IPS-18a (cell line): Measurements from ENCODE around the gene DBH.
"Not testable (repeated sequence)": the region's sequence is repeated elsewhere in the genome, so short reads cannot be mapped to it uniquely, and the experiment has no call there.

ENCODE experiments used
- H3K27ac ChIP-seq: one replicate; pipeline ENCODE4 v1.5.1; 2013; ENCODE audit warnings: low read length
- H3K27me3 ChIP-seq: one replicate; pipeline ENCODE4 v1.6.1; 2013; ENCODE audit warnings: mild to moderate bottlenecking, low read length; ENCODE audit not compliant: control insufficient read depth, insufficient read depth
- H3K36me3 ChIP-seq: one replicate; pipeline ENCODE4 v1.6.1; 2013; ENCODE audit warnings: low read depth, low read length; ENCODE audit not compliant: control insufficient read depth
- H3K4me1 ChIP-seq: one replicate; pipeline ENCODE4 v1.6.1; 2013; ENCODE audit warnings: low read depth, low read length; ENCODE audit not compliant: control insufficient read depth
- H3K4me3 ChIP-seq: one replicate; pipeline ENCODE4 v1.5.1; 2013; ENCODE audit warnings: low read length
- H3K9ac ChIP-seq: one replicate; pipeline ENCODE4 v1.6.1; 2013; ENCODE audit warnings: mild to moderate bottlenecking, low read length, moderate library complexity
- H3K9me3 ChIP-seq: one replicate; pipeline ENCODE4 v1.6.1; 2013; ENCODE audit warnings: low read depth, low read length; ENCODE audit not compliant: control insufficient read depth

DBH gene

DNA sequence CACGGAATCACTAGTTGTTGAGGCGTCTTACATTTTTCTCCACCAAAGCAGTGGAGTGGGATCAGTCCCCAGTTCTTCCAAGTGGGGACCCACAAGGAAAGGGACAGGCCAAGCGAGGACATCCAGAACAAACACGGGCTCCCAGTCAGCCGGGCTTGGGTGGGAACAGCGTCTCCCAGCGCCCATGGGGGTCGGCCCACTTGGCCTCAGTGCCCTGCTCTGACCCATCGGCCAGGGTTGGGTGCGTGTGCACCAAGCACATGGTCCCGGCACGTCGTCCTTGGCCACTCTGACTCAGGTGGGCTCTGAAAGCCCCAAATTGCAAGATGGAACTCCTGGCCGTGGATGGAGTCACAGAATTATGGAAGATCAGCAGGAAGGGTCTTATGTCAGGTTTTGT, 37.9 kb downstream of the DBH start:
- Histone ChIP-seq H3K9me3 (no peaks in the 10 kb centered on the region), H3K9ac (no peak overlapping the region), H3K36me3 (no peaks in the 10 kb centered on the region), H3K4me3 (no peak overlapping the region), H3K27me3 (no peaks in the 10 kb centered on the region), H3K27ac (no peak overlapping the region), H3K4me1 (peaks cover 5% of the 10 kb centered on the region)

DNA sequence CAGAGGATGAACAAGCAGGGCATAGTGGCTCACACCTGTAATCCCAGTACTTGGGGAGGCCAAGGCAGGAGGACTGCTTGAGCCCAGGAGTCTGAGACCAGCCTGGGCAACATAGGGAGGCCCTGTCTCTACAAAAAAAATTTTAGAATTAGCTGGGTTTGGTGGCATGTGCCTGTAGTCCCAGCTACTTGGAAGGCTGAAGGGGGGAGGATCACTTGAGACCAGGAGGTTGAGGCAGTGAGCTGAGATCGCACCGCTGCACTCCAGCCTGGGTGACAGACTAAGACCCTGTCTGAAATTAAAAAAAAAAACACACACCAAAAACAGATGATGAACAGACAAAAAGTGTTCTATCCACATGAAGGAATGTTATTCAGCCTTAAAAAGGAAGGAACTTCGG, 39.6 kb downstream of the DBH start:
- not testable (repeated sequence) for H3K27ac ChIP-seq, H3K27me3 ChIP-seq, H3K9me3 ChIP-seq, H3K36me3 ChIP-seq, H3K4me1 ChIP-seq, H3K9ac ChIP-seq, H3K4me3 ChIP-seq

DNA sequence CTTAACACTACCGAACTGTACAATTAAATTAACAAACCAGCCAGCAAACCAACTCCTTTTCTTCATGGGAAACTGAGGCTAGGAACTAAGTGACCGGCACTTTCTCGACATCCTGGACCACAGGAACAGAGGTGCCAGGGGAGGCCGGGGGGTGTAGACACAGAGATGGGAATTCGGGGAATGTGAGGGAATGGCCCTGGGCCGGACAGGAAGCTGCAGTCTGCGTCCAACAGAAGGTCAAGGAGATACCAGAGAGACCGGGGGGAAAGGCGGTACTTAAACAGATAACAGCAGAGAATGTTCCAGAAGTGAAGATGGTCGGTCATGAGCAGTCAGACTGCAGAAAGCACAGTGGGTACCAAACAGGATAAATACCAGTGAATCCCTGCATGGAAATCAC, 40.3 kb downstream of the DBH start:
- Histone ChIP-seq H3K4me1 (peaks cover 5% of the 10 kb centered on the region), H3K27ac (no peak overlapping the region), H3K36me3 (no peaks in the 10 kb centered on the region), H3K9ac (no peak overlapping the region), H3K9me3 (no peaks in the 10 kb centered on the region), H3K4me3 (no peak overlapping the region), H3K27me3 (no peaks in the 10 kb centered on the region)

DNA sequence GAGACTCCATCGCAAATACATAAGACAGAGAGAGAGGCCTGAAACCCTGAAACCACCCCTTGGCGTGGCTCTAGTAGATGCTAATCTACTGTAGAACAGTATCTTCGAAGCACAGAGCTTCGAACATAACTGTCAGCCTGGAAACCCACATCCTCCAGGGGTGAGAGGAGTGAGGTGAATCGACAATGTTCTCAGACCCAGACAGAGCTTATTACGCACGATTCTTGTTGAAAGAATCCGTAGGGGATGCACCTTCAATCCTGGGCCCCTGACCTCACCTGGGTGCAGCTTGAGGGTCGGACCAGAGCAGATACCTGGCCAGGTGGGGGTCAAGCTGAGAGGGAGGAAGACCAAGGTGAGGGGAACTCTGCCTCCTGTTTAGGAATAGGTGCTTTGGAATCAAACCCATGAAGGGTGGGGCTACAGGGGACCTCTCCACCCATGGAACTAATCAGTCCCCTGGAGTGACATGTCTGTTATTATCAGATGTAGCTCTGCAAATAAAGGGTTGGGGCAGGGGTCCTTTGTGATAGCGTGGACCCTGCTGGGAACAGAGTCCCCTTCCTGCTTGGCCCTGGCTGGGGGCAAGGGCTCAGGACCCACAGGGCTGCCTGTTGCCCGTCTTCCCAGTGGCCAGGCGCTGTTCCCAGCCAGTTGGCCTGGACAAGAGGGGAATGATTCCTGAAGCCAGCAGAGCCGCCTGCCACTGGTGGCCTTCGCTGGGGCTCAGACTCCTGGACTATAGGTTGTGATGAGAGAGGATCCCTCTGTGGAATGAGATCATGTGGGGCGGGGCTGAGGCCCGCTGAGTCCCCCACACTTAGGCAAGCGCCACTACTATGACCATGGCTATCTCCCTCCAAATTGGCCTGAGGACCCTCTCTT, 41.2 kb downstream of the DBH start:
- H3K9ac ChIP-seq = no peak overlapping the region
- H3K36me3 ChIP-seq = no peaks in the 10 kb centered on the region
- H3K4me3 ChIP-seq = no peak overlapping the region
- peaks cover 5% of the 10 kb centered on the region for H3K4me1 ChIP-seq
- H3K27ac ChIP-seq = no peak overlapping the region
- no peaks in the 10 kb centered on the region for H3K27me3 ChIP-seq
- no peaks in the 10 kb centered on the region for H3K9me3 ChIP-seq

DNA sequence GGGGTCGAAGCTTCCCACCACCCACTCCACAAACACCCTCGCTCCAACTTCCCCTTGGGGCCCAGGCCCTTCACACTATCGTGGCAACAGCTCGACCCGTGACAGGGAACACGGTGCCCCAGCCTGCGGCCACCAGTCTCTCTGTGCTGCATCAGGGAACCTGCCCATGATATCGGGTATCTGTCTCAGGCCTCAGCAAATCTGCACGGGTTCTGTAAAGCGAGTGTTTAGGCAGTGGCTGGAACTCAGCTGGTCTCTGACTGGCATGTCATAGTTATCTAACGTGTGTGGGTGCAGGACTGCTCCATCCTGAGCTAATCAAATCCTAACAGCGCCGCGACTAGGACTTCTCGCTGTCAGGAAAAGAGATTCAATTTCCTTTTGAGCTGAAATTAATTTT, 42.9 kb downstream of the DBH start:
- Histone ChIP-seq H3K27ac (no peak overlapping the region), H3K9me3 (no peaks in the 10 kb centered on the region), H3K4me3 (no peak overlapping the region), H3K9ac (no peak overlapping the region), H3K36me3 (no peaks in the 10 kb centered on the region), H3K27me3 (no peaks in the 10 kb centered on the region), H3K4me1 (peaks cover 5% of the 10 kb centered on the region)

DNA sequence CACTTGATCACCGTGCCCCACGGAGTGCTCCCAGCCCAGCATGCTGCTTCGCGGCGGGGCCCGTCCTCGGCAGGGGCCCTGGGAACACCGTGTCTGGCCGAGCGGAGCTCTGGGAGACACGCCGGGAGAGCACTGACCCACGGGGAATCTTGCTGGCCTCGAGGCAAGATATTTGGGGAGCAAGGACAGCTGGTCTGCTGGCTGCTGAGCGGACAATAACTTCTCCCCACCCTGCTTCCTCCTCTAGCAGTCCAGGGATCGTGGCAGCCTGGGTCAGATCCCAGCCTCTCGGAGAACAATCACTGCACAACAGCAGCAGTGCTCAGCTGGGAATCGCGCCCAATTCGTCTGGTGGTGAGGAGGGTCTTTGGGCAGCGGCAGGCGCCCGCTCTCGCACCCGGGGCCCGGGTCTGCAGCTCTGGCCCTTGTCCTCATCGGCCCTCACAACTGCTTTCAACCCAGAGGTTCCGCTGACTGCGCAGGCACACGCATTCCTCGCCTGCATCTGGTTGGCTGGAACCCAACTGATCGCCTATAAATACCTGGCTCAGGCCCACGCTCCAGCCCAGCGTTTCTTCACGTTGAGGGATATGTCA, 43.4 kb downstream of the DBH start:
- Histone ChIP-seq H3K36me3 (no peaks in the 10 kb centered on the region), H3K9ac (no peak overlapping the region), H3K27ac (no peak overlapping the region), H3K9me3 (no peaks in the 10 kb centered on the region), H3K27me3 (no peaks in the 10 kb centered on the region), H3K4me3 (no peak overlapping the region), H3K4me1 (peaks cover 3% of the 10 kb centered on the region)

DNA sequence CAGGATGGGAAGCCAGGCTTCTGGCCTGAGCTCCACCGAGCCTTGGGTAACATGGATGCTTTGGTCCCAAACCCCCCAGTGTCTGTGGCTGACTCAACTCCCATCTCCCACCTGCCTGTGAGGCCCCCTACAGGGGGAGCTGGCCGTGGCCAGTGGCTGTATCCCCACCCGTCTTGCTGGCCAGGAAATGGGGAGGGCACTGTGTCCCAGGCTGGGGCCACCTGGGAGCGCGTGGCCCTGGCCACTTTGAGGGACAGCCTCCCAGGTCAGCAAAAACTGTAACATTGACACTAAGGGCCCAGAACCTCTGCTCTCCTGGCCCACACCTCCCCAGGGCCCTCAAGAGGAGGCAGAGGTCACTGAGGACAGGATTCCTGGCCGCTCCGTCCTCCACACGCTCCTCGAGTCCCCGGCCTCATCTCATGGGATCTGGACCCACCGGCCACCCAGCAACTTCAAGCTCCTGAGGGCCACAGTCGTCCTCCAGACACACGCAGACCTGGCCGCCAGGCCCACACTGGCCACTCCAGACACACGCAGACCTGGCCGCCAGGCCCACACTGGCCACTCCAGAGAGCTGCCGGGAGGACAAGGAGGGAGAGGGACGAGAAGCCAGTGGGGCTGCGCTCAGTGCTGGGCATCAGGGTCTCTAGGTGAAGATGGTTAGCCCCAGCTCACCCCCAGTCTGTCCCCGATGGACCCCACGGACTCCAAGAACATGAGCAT, 44.2 kb downstream of the DBH start:
- Histone ChIP-seq H3K9ac (no peak overlapping the region), H3K36me3 (no peaks in the 10 kb centered on the region), H3K4me1 (no peaks in the 10 kb centered on the region), H3K9me3 (no peaks in the 10 kb centered on the region), H3K4me3 (no peak overlapping the region), H3K27me3 (no peaks in the 10 kb centered on the region), H3K27ac (no peak overlapping the region)

DNA sequence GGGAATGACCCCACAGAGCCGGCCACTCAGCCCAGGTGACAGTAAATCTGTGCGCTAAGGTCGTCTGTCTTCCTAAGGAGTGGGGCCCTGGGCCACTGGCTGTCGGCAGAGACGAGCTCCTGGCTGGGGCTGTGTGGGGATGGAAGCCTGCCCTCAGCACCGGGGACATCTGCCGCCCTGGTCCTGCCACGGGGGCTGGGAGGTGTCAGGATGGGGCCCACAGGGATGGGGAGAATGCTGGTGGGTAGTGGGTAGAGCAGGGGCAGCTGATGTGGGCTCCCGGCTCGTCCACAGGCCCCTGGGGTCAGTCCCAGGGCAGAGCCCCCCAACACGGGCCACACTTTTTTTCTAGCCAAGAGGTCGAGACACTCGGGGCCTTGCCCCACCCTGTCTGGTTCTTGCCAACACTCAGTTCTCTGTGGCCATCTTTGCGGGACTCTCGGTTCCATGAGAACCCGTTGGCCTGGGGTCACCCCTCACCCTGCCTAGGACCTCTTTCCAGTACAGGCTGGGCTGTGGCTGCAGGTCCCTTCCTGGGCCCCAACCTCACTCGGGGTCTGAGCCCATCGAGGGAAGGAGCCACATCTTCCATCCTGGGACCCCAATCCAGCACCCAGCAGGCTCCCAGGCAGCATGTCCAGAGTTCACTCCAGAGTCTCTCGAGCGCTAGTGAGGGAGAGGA, 45.0 kb downstream of the DBH start:
- no peak overlapping the region for H3K9ac ChIP-seq
- H3K4me3 ChIP-seq = no peak overlapping the region
- H3K4me1 ChIP-seq = no peaks in the 10 kb centered on the region
- no peaks in the 10 kb centered on the region for H3K36me3 ChIP-seq
- H3K9me3 ChIP-seq = no peaks in the 10 kb centered on the region
- no peak overlapping the region for H3K27ac ChIP-seq
- no peaks in the 10 kb centered on the region for H3K27me3 ChIP-seq

DNA sequence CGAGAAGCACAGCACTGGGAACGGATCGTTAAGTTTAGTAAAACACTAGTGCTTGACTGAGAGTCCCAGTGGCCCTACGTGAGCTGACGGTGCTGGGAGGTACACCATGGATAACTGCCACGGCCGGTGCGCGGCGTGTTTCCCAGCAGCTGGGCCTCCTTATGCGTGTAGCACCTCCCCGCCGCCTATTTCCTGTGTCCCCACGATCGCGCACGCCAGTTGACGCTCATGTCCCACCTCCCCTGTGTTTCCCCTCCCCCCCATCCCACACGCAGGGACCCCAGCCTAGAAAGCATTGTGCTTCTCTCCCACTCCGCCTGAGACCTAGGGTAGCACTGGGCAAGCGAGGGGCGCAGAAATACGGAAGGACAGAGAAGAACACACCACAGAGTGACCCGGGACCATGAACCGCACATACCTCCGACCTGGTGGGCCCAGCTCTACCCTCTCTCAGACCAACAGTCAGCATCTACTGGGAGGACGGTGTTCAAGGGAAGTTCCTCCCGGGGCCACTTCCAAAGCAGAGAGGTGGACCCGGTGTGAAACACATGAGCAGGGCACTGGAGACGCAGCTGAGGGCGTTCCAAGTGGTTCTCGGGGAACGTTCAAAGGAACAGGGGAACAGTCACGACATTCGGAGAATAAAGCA, 45.6 kb downstream of the DBH start:
- Histone ChIP-seq H3K4me3 (no peak overlapping the region), H3K4me1 (no peaks in the 10 kb centered on the region), H3K27ac (no peak overlapping the region), H3K9me3 (no peaks in the 10 kb centered on the region), H3K9ac (no peak overlapping the region), H3K36me3 (no peaks in the 10 kb centered on the region), H3K27me3 (no peaks in the 10 kb centered on the region)

DNA sequence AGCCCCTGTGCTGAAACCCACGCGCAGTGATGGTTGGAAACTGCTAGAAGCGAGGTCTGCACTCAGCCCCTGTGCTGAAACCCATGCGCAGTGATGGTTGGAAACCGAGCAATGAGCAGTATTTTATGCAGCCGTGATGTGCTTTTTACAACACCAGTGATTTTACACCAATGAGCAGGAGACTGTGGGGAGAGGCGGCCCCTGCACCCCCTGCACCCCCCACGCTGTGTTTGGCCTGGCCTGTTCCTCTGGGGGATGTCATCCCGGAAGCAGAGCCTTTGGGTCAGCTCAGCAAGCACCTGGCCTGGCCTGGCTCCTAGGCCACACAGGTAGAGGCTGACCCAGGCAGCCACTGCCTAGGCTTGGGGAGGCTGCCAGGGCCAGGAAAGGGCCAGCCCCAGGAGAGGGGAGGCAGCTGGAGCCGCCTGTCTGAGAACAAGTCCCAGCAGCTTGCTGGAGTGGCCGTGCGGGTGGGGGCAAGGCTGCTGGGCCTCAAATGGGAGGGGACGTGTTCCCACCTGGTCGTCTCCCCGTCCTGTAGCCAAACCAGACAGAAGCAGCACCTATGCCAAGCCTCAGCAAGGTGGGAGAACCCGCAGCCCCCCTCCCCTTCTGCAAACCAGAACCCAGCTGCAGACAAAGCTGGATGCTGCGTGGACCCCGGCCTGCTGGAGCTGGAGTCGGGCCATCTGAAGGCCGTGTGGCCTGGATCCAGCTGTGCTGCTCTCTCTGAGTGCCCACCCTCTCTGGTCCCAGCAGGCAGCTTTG, 46.8 kb downstream of the DBH start:
- H3K36me3 ChIP-seq = no peaks in the 10 kb centered on the region
- no peak overlapping the region for H3K27ac ChIP-seq
- H3K9ac ChIP-seq = no peak overlapping the region
- no peaks in the 10 kb centered on the region for H3K9me3 ChIP-seq
- H3K4me1 ChIP-seq = no peaks in the 10 kb centered on the region
- H3K27me3 ChIP-seq = no peaks in the 10 kb centered on the region
- no peak overlapping the region for H3K4me3 ChIP-seq
